Fibroblast of the aortic adventitia (primary cell): ENCODE results near the gene MACROD1. TPM values are rescaled to one million over a fixed set of nuclear protein-coding genes. Genes with fewer than 3 reads are reported as not detected.

Experiments used
- DNase-seq: peaks from one replicate; pipeline ENCODE4 v3.0.0-alpha.2; 2010; ENCODE audit warnings: low read depth
- H3K4me3 ChIP-seq: 2 replicates; pipeline ENCODE4 v1.5.1; 2011; ENCODE audit warnings: low read depth, mild to moderate bottlenecking, control low read depth, low read length, moderate library complexity
- total RNA-seq: library from RNA; depleted of rRNA; stranded (reverse); fragments of >200 nt; gene quantifications from 2 replicates; pipeline ENCODE4 v1.2.3, GENCODE V29; 2012; ENCODE audit warnings: low replicate concordance
- TF ChIP-seq, protein P1 (sequence below): IDR thresholded peaks from 2 replicates; pipeline ENCODE4 v1.5.1; 2011; ENCODE audit warnings: mild to moderate bottlenecking, low read length, control low read depth, inconsistent platforms; ENCODE audit not compliant: insufficient read depth

The MACROD1 gene
- total RNA-seq, 1 donor = 14.5 TPM

DNA sequence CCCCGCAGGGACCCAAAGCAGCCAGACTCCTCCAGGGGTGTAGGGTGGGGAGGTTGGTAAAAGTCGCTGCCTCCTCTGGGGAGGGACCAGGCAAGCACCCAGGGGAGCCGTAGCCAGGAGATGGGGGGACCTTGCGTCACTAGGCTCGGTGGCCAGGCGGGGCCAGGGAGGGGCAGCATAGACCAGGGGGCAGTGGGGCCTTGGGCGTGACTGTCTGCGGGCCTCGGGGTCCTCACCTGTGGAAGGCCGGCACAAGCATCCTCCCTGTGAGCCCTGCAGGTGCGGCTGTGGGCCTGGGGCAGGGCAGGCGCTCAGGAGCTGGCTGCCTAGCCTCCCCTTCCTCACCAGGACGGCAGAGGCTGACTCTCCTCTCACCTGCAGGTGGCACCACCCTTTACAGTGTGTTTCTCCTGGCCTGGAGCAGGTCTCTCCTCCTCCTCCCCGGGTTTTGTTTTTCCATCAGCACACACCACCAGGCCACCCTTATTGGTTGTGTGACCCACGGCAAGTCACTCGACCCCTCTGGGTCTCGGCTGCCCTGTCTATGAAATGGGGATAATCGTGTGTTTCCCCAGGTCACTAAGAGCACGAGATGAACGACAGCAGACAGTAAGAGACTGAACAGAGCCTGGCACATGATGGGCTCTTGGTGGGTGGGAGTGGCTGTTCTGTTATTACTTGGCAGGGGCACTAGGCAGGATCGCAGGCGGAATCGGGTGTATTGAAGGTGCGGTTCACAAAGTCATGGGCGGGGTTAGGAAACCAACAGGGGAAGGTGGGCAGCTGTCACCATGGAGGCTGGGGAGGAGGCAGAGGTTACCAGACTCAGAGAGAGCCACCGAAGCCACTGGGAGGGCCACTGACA lies 77.5 kb downstream of the MACROD1 start:
- no peak for DNase-seq
- TF ChIP-seq, protein P1, sequence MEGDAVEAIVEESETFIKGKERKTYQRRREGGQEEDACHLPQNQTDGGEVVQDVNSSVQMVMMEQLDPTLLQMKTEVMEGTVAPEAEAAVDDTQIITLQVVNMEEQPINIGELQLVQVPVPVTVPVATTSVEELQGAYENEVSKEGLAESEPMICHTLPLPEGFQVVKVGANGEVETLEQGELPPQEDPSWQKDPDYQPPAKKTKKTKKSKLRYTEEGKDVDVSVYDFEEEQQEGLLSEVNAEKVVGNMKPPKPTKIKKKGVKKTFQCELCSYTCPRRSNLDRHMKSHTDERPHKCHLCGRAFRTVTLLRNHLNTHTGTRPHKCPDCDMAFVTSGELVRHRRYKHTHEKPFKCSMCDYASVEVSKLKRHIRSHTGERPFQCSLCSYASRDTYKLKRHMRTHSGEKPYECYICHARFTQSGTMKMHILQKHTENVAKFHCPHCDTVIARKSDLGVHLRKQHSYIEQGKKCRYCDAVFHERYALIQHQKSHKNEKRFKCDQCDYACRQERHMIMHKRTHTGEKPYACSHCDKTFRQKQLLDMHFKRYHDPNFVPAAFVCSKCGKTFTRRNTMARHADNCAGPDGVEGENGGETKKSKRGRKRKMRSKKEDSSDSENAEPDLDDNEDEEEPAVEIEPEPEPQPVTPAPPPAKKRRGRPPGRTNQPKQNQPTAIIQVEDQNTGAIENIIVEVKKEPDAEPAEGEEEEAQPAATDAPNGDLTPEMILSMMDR = no peak
- no peak overlapping the region for H3K4me3 ChIP-seq

DNA sequence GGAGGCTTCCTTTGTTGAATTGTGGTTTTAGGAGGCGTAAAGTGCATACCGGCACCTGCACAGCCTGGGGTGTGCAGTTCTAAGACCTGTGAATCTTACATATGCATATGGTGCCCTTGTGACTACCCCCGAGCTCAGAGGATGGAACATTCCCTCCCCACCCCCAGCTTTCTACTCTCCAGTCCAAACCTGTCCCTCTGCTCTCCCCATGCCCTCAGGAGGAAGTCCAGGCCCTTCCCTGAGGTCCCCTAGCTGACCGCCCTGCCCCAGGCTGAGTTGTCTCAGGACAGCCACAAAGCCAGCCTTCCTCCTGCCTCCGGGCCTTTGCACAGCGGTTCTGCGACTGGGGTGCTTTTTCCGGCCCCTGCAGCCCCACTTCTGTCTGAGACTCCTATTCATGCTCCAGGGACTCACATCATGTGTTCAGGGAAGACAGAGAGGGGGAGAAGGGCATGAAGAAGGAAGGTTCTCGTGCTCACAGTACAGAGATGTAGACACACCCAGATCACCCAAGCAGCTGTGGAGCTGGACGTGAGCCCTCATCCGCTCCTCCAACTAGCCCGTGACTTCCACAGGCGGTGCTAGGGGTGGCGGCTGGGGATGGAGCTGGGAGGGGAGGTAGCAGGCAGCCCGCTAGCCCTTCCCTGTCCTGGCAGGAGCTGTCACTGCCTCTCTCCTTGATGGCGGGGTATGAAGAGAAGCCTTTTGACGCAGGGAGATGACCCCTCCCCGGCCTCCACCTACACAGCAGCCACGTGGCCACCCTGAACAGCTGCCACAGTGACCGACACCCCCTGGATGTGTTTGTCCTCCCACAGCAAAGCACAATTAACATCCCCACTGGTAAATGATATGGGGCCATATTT lies 79.4 kb downstream of the MACROD1 start:
- DNase-seq = peak; percentile 65
- TF ChIP-seq, protein P1 = no peak
- no peak overlapping the region for H3K4me3 ChIP-seq

DNA sequence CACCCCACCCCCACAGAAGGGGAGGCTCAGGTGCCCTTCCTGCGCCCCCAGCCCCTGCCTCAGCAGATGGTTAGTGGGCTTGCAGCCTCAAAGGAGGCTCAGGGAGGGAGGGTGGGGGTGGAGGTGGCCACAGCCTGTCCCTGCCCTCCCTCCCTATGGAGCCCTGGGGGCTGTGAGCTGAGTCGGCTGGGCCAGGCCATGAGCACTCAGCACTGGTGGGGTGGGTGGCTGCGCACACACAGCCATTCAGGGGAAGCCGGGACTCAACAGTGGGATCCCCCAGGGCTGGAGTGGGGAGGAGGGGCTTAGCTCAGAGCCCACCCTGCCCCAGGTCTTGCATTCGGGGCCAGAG lies 80.0 kb downstream of the MACROD1 start:
- no peak overlapping the region for H3K4me3 ChIP-seq
- DNase-seq = no peak
- TF ChIP-seq, protein P1 = no peak

DNA sequence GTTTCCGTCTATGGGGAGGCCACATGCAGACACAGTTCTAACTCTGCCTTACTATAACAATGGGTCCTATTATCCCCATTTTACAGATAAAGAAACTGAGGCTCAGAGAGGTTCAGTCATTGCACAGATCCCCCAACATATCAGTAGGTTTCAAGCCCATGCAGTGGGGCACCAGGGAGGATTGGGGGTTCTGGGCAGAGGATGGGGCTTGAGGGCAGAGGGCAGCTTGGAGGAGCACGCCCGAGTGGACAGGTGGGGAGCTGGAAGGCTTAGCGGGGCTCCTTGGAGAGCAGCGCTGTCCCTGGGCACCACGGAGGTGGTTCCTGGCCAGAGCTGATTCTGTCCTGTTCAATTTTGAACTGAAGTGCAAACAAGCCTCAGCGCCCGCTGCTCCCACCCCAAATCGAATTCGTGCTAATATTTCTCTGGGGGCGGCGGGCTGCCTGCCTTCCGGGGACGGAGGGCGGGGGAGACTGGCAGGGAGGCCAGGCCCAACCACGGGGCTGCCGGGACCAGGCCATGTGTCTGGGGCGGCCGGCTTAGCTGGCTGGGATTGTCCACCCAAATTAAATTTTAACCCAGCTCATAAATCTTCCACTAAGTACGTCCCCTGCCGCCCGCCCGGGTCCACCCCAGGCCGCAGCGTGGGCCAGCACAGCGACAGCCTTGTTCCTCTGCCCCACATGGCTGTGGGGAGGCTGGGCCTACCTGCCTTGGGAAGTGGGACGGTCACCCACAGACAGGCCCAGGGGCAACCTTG lies 80.8 kb downstream of the MACROD1 start:
- no peak for DNase-seq
- TF ChIP-seq, protein P1 = no peak
- H3K4me3 ChIP-seq = no peak overlapping the region

DNA sequence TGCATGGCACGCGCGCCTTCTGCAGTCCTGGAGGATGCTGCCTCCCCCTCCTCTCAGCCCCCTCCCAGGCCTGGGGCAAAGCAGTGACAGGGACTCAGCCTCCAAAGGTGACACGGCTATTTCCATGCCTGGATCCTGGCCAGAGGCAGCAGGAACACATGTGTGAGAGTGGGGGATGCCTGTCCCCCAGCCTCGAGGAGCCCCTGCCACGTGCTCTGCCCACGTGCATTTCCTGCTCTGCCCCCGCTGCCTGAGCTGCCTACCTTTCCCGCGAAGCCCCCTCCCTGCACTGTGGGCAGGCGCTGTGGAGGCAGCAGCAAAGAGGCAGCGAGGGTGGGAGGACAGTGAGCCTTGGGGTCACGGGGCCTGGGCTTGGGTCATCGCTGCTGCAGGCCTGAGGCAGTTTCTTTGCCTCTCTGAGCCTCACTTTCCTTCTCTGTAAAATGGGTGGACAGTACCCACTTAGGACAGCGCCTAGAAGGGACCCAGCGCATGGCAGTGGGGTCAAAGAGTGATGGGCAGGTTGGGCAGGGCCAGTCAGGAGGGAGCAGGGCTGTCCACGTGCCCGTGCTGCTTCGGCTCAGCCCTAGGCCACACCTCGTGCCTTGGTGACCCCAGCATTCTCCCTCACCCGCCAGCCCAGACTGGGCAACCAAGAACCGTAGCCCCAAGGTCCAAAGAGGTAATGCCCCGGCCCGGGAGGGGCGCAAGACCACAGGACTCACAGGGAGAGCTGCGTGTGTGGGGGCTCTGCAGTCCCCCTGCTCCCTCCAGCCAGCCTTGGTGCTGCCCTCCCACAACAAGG lies 81.6 kb downstream of the MACROD1 start:
- no peak for DNase-seq
- TF ChIP-seq, protein P1 = no peak
- H3K4me3 ChIP-seq = no peak overlapping the region

DNA sequence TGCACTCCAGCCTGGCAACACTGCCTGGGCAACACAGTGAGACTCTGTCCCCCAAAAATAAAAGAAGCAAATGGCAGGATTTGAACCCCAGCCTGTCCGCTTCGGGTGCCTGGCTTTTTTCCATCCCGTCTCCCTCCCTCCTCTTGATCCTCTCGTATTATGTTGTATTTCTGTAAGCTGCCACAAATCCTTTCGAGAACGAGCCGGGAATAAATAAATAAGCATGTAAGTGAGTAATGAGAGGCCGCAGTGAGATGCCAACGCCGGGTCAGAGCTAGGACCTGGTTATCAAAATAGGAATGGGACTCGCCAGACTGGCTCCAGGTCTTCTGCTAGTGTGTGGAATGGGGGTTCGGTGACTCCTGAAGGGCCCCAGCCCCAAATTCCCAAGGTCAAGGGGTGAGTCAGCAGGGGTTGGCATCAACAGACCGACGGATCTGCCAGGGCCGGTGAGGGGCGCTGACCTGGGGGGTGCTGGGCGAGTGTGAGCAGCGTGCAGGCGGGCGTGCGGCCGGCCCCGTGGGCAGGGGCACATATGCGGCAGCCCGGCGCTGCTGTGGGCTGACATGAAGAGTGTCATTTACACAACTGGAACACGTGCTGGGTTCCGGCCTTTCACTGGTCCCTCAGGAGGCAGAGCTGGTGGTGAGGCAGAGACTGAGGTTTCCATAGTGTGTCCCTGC lies 82.4 kb downstream of the MACROD1 start:
- no peak for DNase-seq
- TF ChIP-seq, protein P1 = no peak

More for the DNA sequence above, 82.4 kb downstream of the MACROD1 start:
- H3K4me3 ChIP-seq = no peak overlapping the region
